ENCODE measurements around the gene CAMK2N2.

The CAMK2N2 gene

GRCh38 chr3:184227481-184227935 lies 33.8 kb downstream of the CAMK2N2 start:
- in situ Hi-C loops (cut with HindIII; ENCODE audit: low sequenced_read_pairs) = loop anchor here (5.0 kb wide), 1 partner anchor 40 kb away; no protein-coding TSS in a partner anchor

- in situ Hi-C loops (cut with HindIII; ENCODE audit: low sequenced_read_pairs) = no loop called here
Measured at GRCh38 chr3:184223946-184224345, 37.4 kb downstream of the CAMK2N2 start.

- in situ Hi-C loops (cut with HindIII; ENCODE audit: low sequenced_read_pairs) = no loop called here
Measured at GRCh38 chr3:184222521-184222920, 38.8 kb downstream of the CAMK2N2 start.

- in situ Hi-C loops (cut with HindIII; ENCODE audit: low sequenced_read_pairs) = no loop called here
Measured at GRCh38 chr3:184218814-184219213, 42.5 kb downstream of the CAMK2N2 start.

GRCh38 chr3:184211718-184212117 lies 49.6 kb downstream of the CAMK2N2 start:
- in situ Hi-C loops (cut with HindIII; ENCODE audit: low sequenced_read_pairs) = no loop called here

- in situ Hi-C loops (cut with HindIII; ENCODE audit: low sequenced_read_pairs) = no loop called here
Measured at GRCh38 chr3:184211297-184211696, 50.1 kb downstream of the CAMK2N2 start.

Measured in endothelial cell of hepatic sinusoid (primary cell).